Measurements from ENCODE around the gene TGFBR2. TPM values are rescaled to one million over a fixed set of nuclear protein-coding genes. Genes with fewer than 3 reads are reported as not detected.

TGFBR2 gene
- total and polyA plus RNA-seq, 10 donors = 18.2 to 322 (median 239) TPM

GRCh38 chr3:30650348-30650995 lies 44.1 kb downstream of the TGFBR2 start:
- peak overlapping the region in 1 of 8 donors; percentile 33 for H3K4me3 ChIP-seq
- H3K27me3 ChIP-seq (replicated peaks in 1 of 7) = no peaks in the 10 kb centered on the region
- H3K9me3 ChIP-seq = no peaks in the 10 kb centered on the region
- H3K36me3 ChIP-seq = peaks cover 2 to 100% (median 65%) of the 10 kb centered on the region in 6 donors
- intact Hi-C loops (cut with DNase I; ENCODE audit: low total_unique reads) = no loop called here
- H3K4me1 ChIP-seq = peaks cover 70 to 100% (median 97%) of the 10 kb centered on the region in 6 donors
- peak overlapping the region; percentile 48 to 100 (median 86) for H3K27ac ChIP-seq
- WGBS, 5 donors = 90 to 98% (median 94%) methylated on average over 2 of the region's 2 CpGs
- no peak for DNase-seq
- TF ChIP-seq POLR2A (IDR thresholded peaks at IDR 0.05) = no peak
- no peak for TF ChIP-seq CTCF (IDR thresholded peaks at IDR 0.05 in 8 of 11, conservative IDR thresholded peaks at IDR 0.05 in 3 of 11)
- TF ChIP-seq POLR2AphosphoS5 (IDR thresholded peaks at IDR 0.05) = peak in 1 of 3 donors; percentile 22

GRCh38 chr3:30654269-30654668 lies 47.9 kb downstream of the TGFBR2 start:
- intact Hi-C loops (cut with DNase I; ENCODE audit: low total_unique reads) = no loop called here
- Histone ChIP-seq H3K9me3 (no peaks in the 10 kb centered on the region), H3K4me3 (no peak overlapping the region), H3K4me1 (peaks cover 73 to 100% (median 97%) of the 10 kb centered on the region in 6 donors), H3K27me3 (replicated peaks in 1 of 7) (no peaks in the 10 kb centered on the region), H3K27ac (peak overlapping the region; percentile 65 to 100 (median 90)), H3K36me3 (peaks cover 2 to 89% (median 58%) of the 10 kb centered on the region in 6 donors)
- no peak for DNase-seq
- 60 to 77% (median 75%) methylated on average over 1 of the region's 1 CpG for WGBS, 5 donors
- no peak for TF ChIP-seq POLR2AphosphoS5 (IDR thresholded peaks at IDR 0.05)
- TF ChIP-seq POLR2A (IDR thresholded peaks at IDR 0.05) = no peak

- peak in 1 of 3 donors; percentile 45 for TF ChIP-seq POLR2AphosphoS5 (IDR thresholded peaks at IDR 0.05)
- no peak for TF ChIP-seq POLR2A (IDR thresholded peaks at IDR 0.05)
- TF ChIP-seq CTCF (IDR thresholded peaks at IDR 0.05 in 8 of 11, conservative IDR thresholded peaks at IDR 0.05 in 3 of 11) = no peak
Observed at GRCh38 chr3:30655187-30655812, 48.9 kb downstream of the TGFBR2 start.

GRCh38 chr3:30656624-30657141 lies 50.3 kb downstream of the TGFBR2 start:
- intact Hi-C loops (cut with DNase I; ENCODE audit: low total_unique reads) = no loop called here
- Histone ChIP-seq H3K4me1 (peaks cover 79 to 100% (median 97%) of the 10 kb centered on the region in 6 donors), H3K4me3 (no peak overlapping the region), H3K27me3 (replicated peaks in 1 of 7) (no peaks in the 10 kb centered on the region), H3K9me3 (no peaks in the 10 kb centered on the region), H3K27ac (peak overlapping the region; percentile 65 to 100 (median 90)), H3K36me3 (peaks cover 0 to 89% (median 54%) of the 10 kb centered on the region in 6 donors)
- WGBS, 5 donors = 73 to 93% (median 80%) methylated on average over 3 of the region's 3 CpGs
- TF ChIP-seq POLR2A (IDR thresholded peaks at IDR 0.05) (no peak), POLR2AphosphoS5 (IDR thresholded peaks at IDR 0.05) (no peak), CTCF (IDR thresholded peaks at IDR 0.05 in 8 of 11, conservative IDR thresholded peaks at IDR 0.05 in 3 of 11) (no peak)
- DNase-seq = no peak

More at GRCh38 chr3:30655187-30655812, 48.9 kb downstream of the TGFBR2 start:
- peak overlapping the region; percentile 65 to 100 (median 90) for H3K27ac ChIP-seq
- no peaks in the 10 kb centered on the region for H3K9me3 ChIP-seq
- DNase-seq = no peak
- H3K27me3 ChIP-seq (replicated peaks in 1 of 7) = no peaks in the 10 kb centered on the region
- 39 to 43% (median 40%) methylated on average over 5 of the region's 5 CpGs for WGBS, 5 donors
- H3K4me1 ChIP-seq = peaks cover 76 to 100% (median 97%) of the 10 kb centered on the region in 6 donors
- H3K36me3 ChIP-seq = peaks cover 0 to 89% (median 55%) of the 10 kb centered on the region in 6 donors
- peak overlapping the region in 1 of 8 donors; percentile 42 for H3K4me3 ChIP-seq
- intact Hi-C loops (cut with DNase I; ENCODE audit: low total_unique reads) = no loop called here
